Smooth muscle cell (in vitro differentiated cells): Measurements from ENCODE around the gene FMNL2. TPM values are rescaled to one million over a fixed set of nuclear protein-coding genes. Genes with fewer than 3 reads are reported as not detected.

Experiments used
- DNase-seq: peaks from one replicate; lab custom pipeline; 2025; ENCODE audit not compliant: unreplicated experiment; lab: John Stamatoyannopoulos, UW
- H2AFZ ChIP-seq: fragments of 200-600 bp; sonication (generic); 2 replicates; pipeline ENCODE4 v1.6.0; 2016; ENCODE audit warnings: antibody characterized with exemption, low read depth, mild to moderate bottlenecking
- H3F3A ChIP-seq: fragments of 200-600 bp; sonication (generic); 2 replicates; pipeline ENCODE4 v1.6.0; 2017; ENCODE audit warnings: antibody characterized with exemption, low read depth
- H3K27ac ChIP-seq: fragments of 200-600 bp; sonication (generic); 2 replicates; pipeline ENCODE4 v1.5.1; 2016; ENCODE audit warnings: low read depth, mild to moderate bottlenecking
- H3K27me3 ChIP-seq: fragments of 200-600 bp; sonication (generic); 2 replicates; pipeline ENCODE4 v1.6.1; 2016; ENCODE audit warnings: low read depth, mild to moderate bottlenecking
- H3K36me3 ChIP-seq: fragments of 200-600 bp; sonication (generic); 2 replicates; pipeline ENCODE4 v1.5.1; 2016; ENCODE audit warnings: low read depth
- H3K4me1 ChIP-seq: fragments of 200-600 bp; sonication (generic); 2 replicates; pipeline ENCODE4 v1.5.1; 2016; ENCODE audit warnings: low read depth
- H3K4me2 ChIP-seq: fragments of 200-600 bp; sonication (generic); 2 replicates; pipeline ENCODE4 v1.6.0; 2016; ENCODE audit warnings: mild to moderate bottlenecking
- H3K4me3 ChIP-seq: fragments of 200-600 bp; sonication (generic); 2 replicates; pipeline ENCODE4 v1.5.1; 2016; ENCODE audit warnings: mild to moderate bottlenecking
- H3K79me2 ChIP-seq: fragments of 200-600 bp; sonication (generic); 2 replicates; pipeline ENCODE4 v1.6.0; 2016; ENCODE audit warnings: low read depth, mild to moderate bottlenecking
- H3K9ac ChIP-seq: fragments of 200-600 bp; sonication (generic); 2 replicates; pipeline ENCODE4 v1.6.0; 2016; ENCODE audit warnings: low read depth
- H3K9me3 ChIP-seq: fragments of 200-600 bp; sonication (generic); replicated peaks from 2 replicates; pipeline ENCODE4 v1.5.1; 2016; ENCODE audit warnings: low read depth
- H4K20me1 ChIP-seq: fragments of 200-600 bp; sonication (generic); 2 replicates; pipeline ENCODE4 v1.6.0; 2016; ENCODE audit warnings: low read depth
- CTCF ChIP-seq: fragments of 200-600 bp; sonication (generic); IDR thresholded peaks from 2 replicates; pipeline ENCODE4 v1.5.1; 2017; ENCODE audit warnings: borderline replicate concordance, mild to moderate bottlenecking, antibody characterized with exemption; ENCODE audit not compliant: insufficient read depth, poor library complexity, severe bottlenecking
- WGBS: methylation state at CpG from one replicate; pipeline ENCODE4 v1.1.7; 2016; ENCODE audit warnings: low lambda C conversion rate; 5-methylcytosine and 5-hydroxymethylcytosine counted together
- polyA plus RNA-seq: library from polyadenylated mRNA; unstranded; fragments of >200 nt; fragmentation: Nextera tagmentation; extraction: Ambion mirVana; gene quantifications from 2 replicates; pipeline ENCODE4 v1.2.1, GENCODE V29; 2016
- total RNA-seq: library from RNA; depleted of rRNA; stranded (reverse); fragments of >200 nt; gene quantifications from 2 replicates; pipeline ENCODE4 v1.2.3, GENCODE V29; 2014

Gene FMNL2
- total and polyA plus RNA-seq, 2 experiments from 2014 or later = 7.4 to 37.3 TPM

DNA sequence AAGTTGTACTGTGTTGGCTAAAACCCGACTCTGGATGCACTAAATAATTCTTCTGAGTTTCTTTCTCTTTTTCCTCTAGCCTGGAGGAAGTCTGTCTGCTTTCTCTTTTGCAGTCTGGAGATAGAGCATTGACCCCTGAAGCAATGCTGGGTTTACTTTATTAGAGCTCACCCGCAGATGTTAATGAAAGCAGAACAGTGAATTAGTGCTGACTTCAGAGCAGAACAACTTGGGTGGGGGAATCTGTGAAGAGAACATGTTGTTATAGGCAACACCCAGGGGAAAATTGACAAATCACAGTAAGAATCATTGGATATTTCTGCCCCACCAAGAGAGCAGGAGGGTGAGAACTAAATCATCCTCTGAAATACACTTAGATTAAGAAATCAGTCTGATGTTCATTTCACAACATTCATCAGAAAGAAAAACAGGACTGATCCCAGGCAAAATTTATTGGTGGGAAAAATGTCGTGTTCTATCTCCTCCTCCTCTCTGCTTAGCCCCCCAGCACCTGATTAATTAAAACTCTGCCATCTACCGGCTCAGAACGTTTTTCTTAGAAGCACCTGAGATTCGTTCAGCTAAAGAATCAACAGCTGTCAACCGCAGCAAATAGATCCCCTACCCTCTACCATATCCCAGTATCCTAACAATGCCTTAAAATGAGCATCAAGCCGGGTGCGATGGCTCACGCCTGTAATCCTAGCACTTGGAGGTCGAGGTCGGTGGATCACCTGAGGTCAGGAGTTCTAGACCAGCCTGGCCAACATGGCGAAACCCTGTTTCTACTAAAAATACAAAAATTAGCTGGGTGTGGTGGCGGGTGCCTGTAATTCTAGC is 165.1 kb downstream of the FMNL2 start:
- Histone ChIP-seq H3K4me1 (peaks cover 19% of the 10 kb centered on the region), H3F3A (peaks cover 5% of the 10 kb centered on the region), H3K4me2 (peak overlapping the region; percentile 62), H3K4me3 (no peak overlapping the region), H3K9me3 (no peaks in the 10 kb centered on the region), H3K27ac (peak overlapping the region; percentile 47), H4K20me1 (peaks cover 5% of the 10 kb centered on the region), H3K27me3 (no peaks in the 10 kb centered on the region), H3K9ac (no peak overlapping the region), H3K36me3 (no peaks in the 10 kb centered on the region), H2AFZ (no peak overlapping the region), H3K79me2 (peaks cover 85% of the 10 kb centered on the region)
- no peak for DNase-seq
- 71% methylated on average over 14 of the region's 14 CpGs for WGBS
- TF ChIP-seq CTCF = no peak

DNA sequence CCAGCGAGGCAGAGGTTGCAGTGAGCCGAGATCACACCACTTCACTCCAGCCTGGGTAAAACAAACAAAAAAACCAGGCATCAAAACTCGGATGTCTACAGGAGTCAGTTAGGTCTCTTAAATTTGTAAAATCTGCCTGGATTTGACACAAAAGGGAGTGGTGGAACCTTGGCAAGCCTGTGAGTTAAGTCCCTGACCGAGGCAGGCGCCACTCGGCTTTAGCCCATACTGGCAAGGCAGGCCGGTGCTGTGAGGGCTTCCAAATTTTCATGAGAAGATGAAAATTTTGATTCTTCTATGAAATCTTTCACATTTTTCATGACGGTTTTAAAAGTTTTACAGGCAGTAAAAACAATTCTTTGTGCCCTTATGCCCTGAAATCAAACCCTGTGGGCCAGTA is 165.8 kb downstream of the FMNL2 start:
- H3K79me2 ChIP-seq = peaks cover 85% of the 10 kb centered on the region
- WGBS = 95% methylated on average over 8 of the region's 8 CpGs

DNA sequence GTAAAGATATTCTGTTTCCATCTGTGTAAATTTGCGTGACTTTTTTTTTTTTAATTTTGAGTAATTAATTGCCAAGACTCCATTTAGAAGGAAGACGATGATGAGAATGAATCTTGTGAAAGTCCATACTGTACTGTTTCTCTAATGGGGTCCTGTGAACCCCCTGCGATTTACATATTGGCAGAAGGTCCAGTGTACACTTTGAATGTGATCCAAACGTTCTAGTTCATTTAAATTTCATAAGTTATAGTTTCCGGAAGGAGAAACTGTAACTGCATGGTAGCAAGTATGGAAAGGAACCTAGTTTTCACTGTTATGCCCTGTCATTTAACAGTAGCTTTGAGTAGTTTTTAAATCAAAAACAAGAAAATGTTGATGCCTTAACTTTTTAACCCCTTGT is 166.7 kb downstream of the FMNL2 start:
- H3K4me3 ChIP-seq = no peak overlapping the region
- H3K9ac ChIP-seq = no peak overlapping the region
- H3F3A ChIP-seq = peaks cover 5% of the 10 kb centered on the region
- no peaks in the 10 kb centered on the region for H3K36me3 ChIP-seq
- WGBS = 85% methylated on average over 5 of the region's 5 CpGs
- no peak overlapping the region for H2AFZ ChIP-seq
- H3K4me1 ChIP-seq = peaks cover 26% of the 10 kb centered on the region
- peaks cover 85% of the 10 kb centered on the region for H3K79me2 ChIP-seq
- no peak overlapping the region for H3K27ac ChIP-seq
- no peak for TF ChIP-seq CTCF
- H3K27me3 ChIP-seq = no peaks in the 10 kb centered on the region
- no peak overlapping the region for H3K4me2 ChIP-seq
- H3K9me3 ChIP-seq = no peaks in the 10 kb centered on the region
- peaks cover 5% of the 10 kb centered on the region for H4K20me1 ChIP-seq
- DNase-seq = no peak

More for the DNA sequence above, 165.8 kb downstream of the FMNL2 start:
- no peak overlapping the region for H3K4me3 ChIP-seq
- H2AFZ ChIP-seq = no peak overlapping the region
- H3K27me3 ChIP-seq = no peaks in the 10 kb centered on the region
- H3K36me3 ChIP-seq = no peaks in the 10 kb centered on the region
- H3K4me2 ChIP-seq = no peak overlapping the region
- peaks cover 5% of the 10 kb centered on the region for H3F3A ChIP-seq
- H4K20me1 ChIP-seq = peaks cover 5% of the 10 kb centered on the region
- DNase-seq = no peak
- H3K4me1 ChIP-seq = peaks cover 26% of the 10 kb centered on the region
- TF ChIP-seq CTCF = no peak
- no peak overlapping the region for H3K9ac ChIP-seq
- H3K27ac ChIP-seq = no peak overlapping the region
- H3K9me3 ChIP-seq = no peaks in the 10 kb centered on the region
